Measurements from ENCODE around the gene PACRG. TPM values are rescaled to one million over a fixed set of nuclear protein-coding genes. Genes with fewer than 3 reads are reported as not detected.
A peak's percentile ranks its signal among the peaks of the same experiment; 100 is the strongest.

Gene PACRG
- total RNA-seq, 4 donors from 2014 or later: 1.5 to 10.4 (median 2.1) TPM

GRCh38 chr6:163177892-163178420 is 450.2 kb downstream of the PACRG start:
- Histone ChIP-seq H3K36me3 (no peaks in the 10 kb centered on the region), H3K27ac (peak overlapping the region in 1 of 4 donors; percentile 8), H3K4me3 (no peak overlapping the region), H3K27me3 (no peaks in the 10 kb centered on the region), H3K9me3 (no peaks in the 10 kb centered on the region), H3K4me1 (peaks cover 0 to 33% (median 7%) of the 10 kb centered on the region in 4 donors)
- 93 to 95% methylated on average over 11 of the region's 11 CpGs for WGBS, 2 donors
- no peak for DNase-seq (ENCODE audit: low spot score in 2 of 2)
- TF ChIP-seq CTCF (IDR thresholded peaks at IDR 0.05) (no peak), POLR2A (IDR thresholded peaks at IDR 0.05) (no peak), EP300 (IDR thresholded peaks at IDR 0.05) (no peak)

- no peaks in the 10 kb centered on the region for H3K9me3 ChIP-seq
- peak overlapping the region in 2 of 4 donors; percentile 39 to 43 for H3K27ac ChIP-seq
- H3K4me3 ChIP-seq: no peak overlapping the region
- no peak for DNase-seq (ENCODE audit: low spot score in 2 of 2)
- H3K36me3 ChIP-seq: no peaks in the 10 kb centered on the region
- peaks cover 0 to 42% (median 12%) of the 10 kb centered on the region in 4 donors for H3K4me1 ChIP-seq
- no peaks in the 10 kb centered on the region for H3K27me3 ChIP-seq
- WGBS, 2 donors: 91 to 93% methylated on average over 9 of the region's 9 CpGs
- no peak for TF ChIP-seq EP300 (IDR thresholded peaks at IDR 0.05)
- no peak for TF ChIP-seq POLR2A (IDR thresholded peaks at IDR 0.05)
- TF ChIP-seq CTCF (IDR thresholded peaks at IDR 0.05): no peak
These were observed 451.3 kb downstream of the PACRG start for GRCh38 chr6:163179061-163179460.

- H3K36me3 ChIP-seq: no peaks in the 10 kb centered on the region
- peaks cover 0 to 49% (median 15%) of the 10 kb centered on the region in 4 donors for H3K4me1 ChIP-seq
- WGBS, 2 donors: 78 to 88% methylated on average over 7 of the region's 7 CpGs
- no peak overlapping the region for H3K4me3 ChIP-seq
- H3K9me3 ChIP-seq: no peaks in the 10 kb centered on the region
- no peak for DNase-seq (ENCODE audit: low spot score in 2 of 2)
- TF ChIP-seq CTCF (IDR thresholded peaks at IDR 0.05): no peak
- TF ChIP-seq EP300 (IDR thresholded peaks at IDR 0.05): no peak
- TF ChIP-seq POLR2A (IDR thresholded peaks at IDR 0.05): no peak
- H3K27ac ChIP-seq: peak overlapping the region in 2 of 4 donors; percentile 70 to 88
- H3K27me3 ChIP-seq: no peaks in the 10 kb centered on the region
These were observed 451.9 kb downstream of the PACRG start for GRCh38 chr6:163179721-163180120.

- DNase-seq (ENCODE audit: low spot score in 2 of 2): peak; percentile 73 to 74
- WGBS, 2 donors: 28 to 34% methylated on average over 16 to 17 of the region's 17 CpGs
These were observed 453.2 kb downstream of the PACRG start for GRCh38 chr6:163180874-163181541.

More at GRCh38 chr6:163180874-163181541, 453.2 kb downstream of the PACRG start:
- peak in 1 of 2 donors; percentile 13 for TF ChIP-seq POLR2A (IDR thresholded peaks at IDR 0.05)
- peak; percentile 27 to 83 for TF ChIP-seq EP300 (IDR thresholded peaks at IDR 0.05)
- TF ChIP-seq CTCF (IDR thresholded peaks at IDR 0.05): peak; percentile 61 to 89 (median 86)
- Histone ChIP-seq H3K9me3 (no peaks in the 10 kb centered on the region), H3K36me3 (no peaks in the 10 kb centered on the region), H3K27me3 (no peaks in the 10 kb centered on the region), H3K4me3 (peak overlapping the region in 1 of 4 donors; percentile 27), H3K4me1 (peaks cover 0 to 54% (median 17%) of the 10 kb centered on the region in 4 donors), H3K27ac (peak overlapping the region; percentile 27 to 88 (median 66))
